Upper lobe of left lung (tissue), 4 donors: ENCODE measurements around the gene FKBP2.

ENCODE experiments used
- POLR2A ChIP-seq, 4 donors: fragments of 450-650 bp; IDR thresholded peaks; one replicate each; pipeline ENCODE4 v1.5.1; 2016 to 2017; ENCODE audit warnings: antibody characterized with exemption in 4 of 4, mild to moderate bottlenecking in 2 of 4
- POLR2AphosphoS5 ChIP-seq, 2 donors: sonication (generic); formaldehyde crosslinking; IDR thresholded peaks; one replicate each; pipeline ENCODE4 v1.5.1; 2017; ENCODE audit warnings: antibody characterized with exemption in 2 of 2
- TF ChIP-seq, protein P1 (sequence below), 6 experiments: fragments of 450-650 bp in 4 of 6; fragments of 200-600 bp in 2 of 6; sonication (generic) in 2 of 6; IDR thresholded peaks; one replicate each; pipeline ENCODE4 v1.5.1; 2016 to 2019; ENCODE audit warnings: antibody characterized with exemption in 6 of 6

DNA sequence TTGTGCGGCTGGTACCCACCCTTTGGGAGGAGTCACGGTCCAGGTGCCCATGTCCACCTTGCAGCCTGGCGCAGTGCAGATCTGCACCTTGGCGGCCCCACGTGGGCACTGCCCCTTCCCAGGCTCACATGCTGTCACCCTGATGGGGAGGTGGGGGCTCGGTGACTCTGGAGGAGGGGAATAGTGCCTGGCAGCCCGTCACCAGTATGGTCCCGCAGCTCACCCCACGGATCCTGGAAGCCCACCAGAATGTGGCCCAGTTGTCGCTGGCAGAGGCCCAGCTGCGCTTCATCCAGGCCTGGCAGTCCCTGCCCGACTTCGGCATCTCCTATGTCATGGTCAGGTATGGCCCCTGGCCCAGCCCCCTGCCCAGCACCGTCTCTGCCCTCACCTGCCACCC, 20.1 kb upstream of the FKBP2 start:
- TF ChIP-seq POLR2AphosphoS5 (IDR thresholded peaks at IDR 0.05) (no peak), POLR2A (IDR thresholded peaks at IDR 0.05) (no peak)
- TF ChIP-seq, protein P1, sequence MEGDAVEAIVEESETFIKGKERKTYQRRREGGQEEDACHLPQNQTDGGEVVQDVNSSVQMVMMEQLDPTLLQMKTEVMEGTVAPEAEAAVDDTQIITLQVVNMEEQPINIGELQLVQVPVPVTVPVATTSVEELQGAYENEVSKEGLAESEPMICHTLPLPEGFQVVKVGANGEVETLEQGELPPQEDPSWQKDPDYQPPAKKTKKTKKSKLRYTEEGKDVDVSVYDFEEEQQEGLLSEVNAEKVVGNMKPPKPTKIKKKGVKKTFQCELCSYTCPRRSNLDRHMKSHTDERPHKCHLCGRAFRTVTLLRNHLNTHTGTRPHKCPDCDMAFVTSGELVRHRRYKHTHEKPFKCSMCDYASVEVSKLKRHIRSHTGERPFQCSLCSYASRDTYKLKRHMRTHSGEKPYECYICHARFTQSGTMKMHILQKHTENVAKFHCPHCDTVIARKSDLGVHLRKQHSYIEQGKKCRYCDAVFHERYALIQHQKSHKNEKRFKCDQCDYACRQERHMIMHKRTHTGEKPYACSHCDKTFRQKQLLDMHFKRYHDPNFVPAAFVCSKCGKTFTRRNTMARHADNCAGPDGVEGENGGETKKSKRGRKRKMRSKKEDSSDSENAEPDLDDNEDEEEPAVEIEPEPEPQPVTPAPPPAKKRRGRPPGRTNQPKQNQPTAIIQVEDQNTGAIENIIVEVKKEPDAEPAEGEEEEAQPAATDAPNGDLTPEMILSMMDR (IDR thresholded peaks at IDR 0.05) = no peak
